ENCODE data around the gene EXOC6B.

The EXOC6B gene

GRCh38 chr2:72362733-72363132 is 463.1 kb downstream of the EXOC6B start:
- Histone ChIP-seq H3K27ac (ENCODE audit: low read length) (no peak overlapping the region), H3K9ac (ENCODE audit: low read length) (no peak overlapping the region), H3K79me2 (ENCODE audit: low read length) (no peaks in the 10 kb centered on the region), H2AFZ (ENCODE audit: low read depth, low read length) (no peak overlapping the region), H3K27me3 (ENCODE audit: low read depth, low read length) (no peaks in the 10 kb centered on the region), H4K20me1 (ENCODE audit: insufficient read depth, low read length) (no peaks in the 10 kb centered on the region), H3K9me3 (ENCODE audit: insufficient read depth, low read length) (no peaks in the 10 kb centered on the region), H3K4me2 (ENCODE audit: low read length) (no peak overlapping the region), H3K36me3 (replicated peaks; ENCODE audit: low read depth, low read length) (no peaks in the 10 kb centered on the region), H3K4me1 (ENCODE audit: low read length) (no peaks in the 10 kb centered on the region), H3K4me3 (ENCODE audit: low read length) (no peak overlapping the region)
- TF ChIP-seq CTCF (IDR thresholded peaks at IDR 0.05; ENCODE audit: low read depth, low read length) (no peak), EZH2phosphoT487 (IDR thresholded peaks at IDR 0.05; ENCODE audit: low read depth) (no peak)

GRCh38 chr2:72361521-72361920 is 464.3 kb downstream of the EXOC6B start:
- Histone ChIP-seq H3K79me2 (ENCODE audit: low read length) (no peaks in the 10 kb centered on the region), H4K20me1 (ENCODE audit: insufficient read depth, low read length) (no peaks in the 10 kb centered on the region), H3K9ac (ENCODE audit: low read length) (no peak overlapping the region), H3K27ac (ENCODE audit: low read length) (no peak overlapping the region), H3K4me2 (ENCODE audit: low read length) (no peak overlapping the region), H3K4me1 (ENCODE audit: low read length) (no peaks in the 10 kb centered on the region), H2AFZ (ENCODE audit: low read depth, low read length) (no peak overlapping the region), H3K9me3 (ENCODE audit: insufficient read depth, low read length) (no peaks in the 10 kb centered on the region), H3K36me3 (replicated peaks; ENCODE audit: low read depth, low read length) (no peaks in the 10 kb centered on the region), H3K4me3 (ENCODE audit: low read length) (no peak overlapping the region), H3K27me3 (ENCODE audit: low read depth, low read length) (no peaks in the 10 kb centered on the region)
- no peak for TF ChIP-seq EZH2phosphoT487 (IDR thresholded peaks at IDR 0.05; ENCODE audit: low read depth)
- TF ChIP-seq CTCF (IDR thresholded peaks at IDR 0.05; ENCODE audit: low read depth, low read length): no peak

- H3K4me2 ChIP-seq (ENCODE audit: low read length): no peak overlapping the region
- no peaks in the 10 kb centered on the region for H3K79me2 ChIP-seq (ENCODE audit: low read length)
- H3K9me3 ChIP-seq (ENCODE audit: insufficient read depth, low read length): no peaks in the 10 kb centered on the region
- H3K27me3 ChIP-seq (ENCODE audit: low read depth, low read length): no peaks in the 10 kb centered on the region
- H3K4me1 ChIP-seq (ENCODE audit: low read length): no peaks in the 10 kb centered on the region
- H3K9ac ChIP-seq (ENCODE audit: low read length): no peak overlapping the region
- no peaks in the 10 kb centered on the region for H3K36me3 ChIP-seq (replicated peaks; ENCODE audit: low read depth, low read length)
- H4K20me1 ChIP-seq (ENCODE audit: insufficient read depth, low read length): no peaks in the 10 kb centered on the region
- no peak for TF ChIP-seq EZH2phosphoT487 (IDR thresholded peaks at IDR 0.05; ENCODE audit: low read depth)
- H2AFZ ChIP-seq (ENCODE audit: low read depth, low read length): no peak overlapping the region
- no peak overlapping the region for H3K4me3 ChIP-seq (ENCODE audit: low read length)
- H3K27ac ChIP-seq (ENCODE audit: low read length): no peak overlapping the region
Observed at GRCh38 chr2:72361042-72361441, 464.8 kb downstream of the EXOC6B start.

GRCh38 chr2:72350852-72351251 is 475.0 kb downstream of the EXOC6B start:
- no peaks in the 10 kb centered on the region for H3K4me1 ChIP-seq (ENCODE audit: low read length)

More at GRCh38 chr2:72350852-72351251, 475.0 kb downstream of the EXOC6B start:
- H3K36me3 ChIP-seq (replicated peaks; ENCODE audit: low read depth, low read length): no peaks in the 10 kb centered on the region
- H3K9ac ChIP-seq (ENCODE audit: low read length): no peak overlapping the region
- no peak for TF ChIP-seq EZH2phosphoT487 (IDR thresholded peaks at IDR 0.05; ENCODE audit: low read depth)
- TF ChIP-seq CTCF (IDR thresholded peaks at IDR 0.05; ENCODE audit: low read depth, low read length): no peak
- H3K79me2 ChIP-seq (ENCODE audit: low read length): no peaks in the 10 kb centered on the region
- H3K9me3 ChIP-seq (ENCODE audit: insufficient read depth, low read length): no peaks in the 10 kb centered on the region
- H4K20me1 ChIP-seq (ENCODE audit: insufficient read depth, low read length): no peaks in the 10 kb centered on the region
- H3K4me2 ChIP-seq (ENCODE audit: low read length): no peak overlapping the region
- no peak overlapping the region for H3K4me3 ChIP-seq (ENCODE audit: low read length)
- no peaks in the 10 kb centered on the region for H3K27me3 ChIP-seq (ENCODE audit: low read depth, low read length)
- H2AFZ ChIP-seq (ENCODE audit: low read depth, low read length): no peak overlapping the region
- no peak overlapping the region for H3K27ac ChIP-seq (ENCODE audit: low read length)
